ENCODE data around the gene ITPR3.

DNA sequence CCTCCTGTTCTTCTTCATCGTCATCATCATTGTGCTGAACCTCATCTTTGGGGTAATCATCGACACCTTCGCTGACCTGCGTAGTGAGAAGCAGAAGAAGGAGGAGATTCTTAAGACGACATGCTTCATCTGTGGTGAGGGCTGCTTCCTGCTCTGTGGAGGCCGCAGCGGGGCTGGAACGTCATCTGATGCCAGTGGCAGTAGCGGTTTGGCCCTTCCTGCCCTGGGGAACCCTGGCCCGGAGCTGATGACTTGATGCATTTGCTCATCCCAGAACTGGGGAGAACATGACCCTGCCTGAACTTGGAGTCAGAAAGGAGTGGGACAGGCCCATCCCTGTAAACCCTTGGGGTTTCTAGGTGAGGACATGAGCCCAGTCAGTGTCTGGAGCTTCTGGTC is 71.6 kb downstream of the ITPR3 start:
- TF ChIP-seq, protein P1, sequence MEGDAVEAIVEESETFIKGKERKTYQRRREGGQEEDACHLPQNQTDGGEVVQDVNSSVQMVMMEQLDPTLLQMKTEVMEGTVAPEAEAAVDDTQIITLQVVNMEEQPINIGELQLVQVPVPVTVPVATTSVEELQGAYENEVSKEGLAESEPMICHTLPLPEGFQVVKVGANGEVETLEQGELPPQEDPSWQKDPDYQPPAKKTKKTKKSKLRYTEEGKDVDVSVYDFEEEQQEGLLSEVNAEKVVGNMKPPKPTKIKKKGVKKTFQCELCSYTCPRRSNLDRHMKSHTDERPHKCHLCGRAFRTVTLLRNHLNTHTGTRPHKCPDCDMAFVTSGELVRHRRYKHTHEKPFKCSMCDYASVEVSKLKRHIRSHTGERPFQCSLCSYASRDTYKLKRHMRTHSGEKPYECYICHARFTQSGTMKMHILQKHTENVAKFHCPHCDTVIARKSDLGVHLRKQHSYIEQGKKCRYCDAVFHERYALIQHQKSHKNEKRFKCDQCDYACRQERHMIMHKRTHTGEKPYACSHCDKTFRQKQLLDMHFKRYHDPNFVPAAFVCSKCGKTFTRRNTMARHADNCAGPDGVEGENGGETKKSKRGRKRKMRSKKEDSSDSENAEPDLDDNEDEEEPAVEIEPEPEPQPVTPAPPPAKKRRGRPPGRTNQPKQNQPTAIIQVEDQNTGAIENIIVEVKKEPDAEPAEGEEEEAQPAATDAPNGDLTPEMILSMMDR (conservative IDR thresholded peaks at IDR 0.05), result no peak
- TF ChIP-seq ZFX (IDR thresholded peaks at IDR 0.05), result no peak

All from C4-2B (cell line).